GM19025 (cell line): ENCODE data around the gene NIM1K.
"Not testable (repeated sequence)": the region's sequence is repeated elsewhere in the genome, so short reads cannot be mapped to it uniquely, and the experiment has no call there.

Experiments
- ATAC-seq: cut with Tn5 transposase; IDR thresholded peaks from one replicate; pipeline ENCODE4 v1.9.1; 2021; ENCODE audit warnings: mild to moderate bottlenecking, low read depth, moderate library complexity; ENCODE audit not compliant: unreplicated experiment

The NIM1K gene

GRCh38 chr5:43225649-43226245, 33.7 kb downstream of the NIM1K start:
- no peak for ATAC-seq

GRCh38 chr5:43227655-43228054, 35.6 kb downstream of the NIM1K start:
- no peak for ATAC-seq

GRCh38 chr5:43230707-43231106, 38.7 kb downstream of the NIM1K start:
- ATAC-seq = no peak

GRCh38 chr5:43231977-43232376, 40.0 kb downstream of the NIM1K start:
- ATAC-seq = no peak

- no peak for ATAC-seq
These were observed 41.2 kb downstream of the NIM1K start for GRCh38 chr5:43232943-43233833.

- ATAC-seq = peak; percentile 66
These were observed 41.9 kb downstream of the NIM1K start for GRCh38 chr5:43233946-43234345.

GRCh38 chr5:43236653-43237355, 44.8 kb downstream of the NIM1K start:
- ATAC-seq = no peak

- ATAC-seq = no peak
These were observed 50.2 kb downstream of the NIM1K start for GRCh38 chr5:43242196-43242595.

- ATAC-seq = no peak
These were observed 51.2 kb downstream of the NIM1K start for GRCh38 chr5:43243270-43243669.

GRCh38 chr5:43244823-43245565, 53.0 kb downstream of the NIM1K start:
- peak; percentile 36 for ATAC-seq

- ATAC-seq = peak; percentile 71
These were observed 53.8 kb downstream of the NIM1K start for GRCh38 chr5:43245724-43246385.

- ATAC-seq = no peak
These were observed 59.7 kb downstream of the NIM1K start for GRCh38 chr5:43251754-43252153.

GRCh38 chr5:43255704-43256103, 63.7 kb downstream of the NIM1K start:
- no peak for ATAC-seq

GRCh38 chr5:43256261-43256966, 64.4 kb downstream of the NIM1K start:
- peak; percentile 37 for ATAC-seq

- no peak for ATAC-seq
These were observed 66.1 kb downstream of the NIM1K start for GRCh38 chr5:43258116-43258515.

- not testable (repeated sequence) for ATAC-seq
These were observed 70.2 kb downstream of the NIM1K start for GRCh38 chr5:43262269-43262668.

GRCh38 chr5:43268188-43268820, 76.3 kb downstream of the NIM1K start:
- peak; percentile 88 for ATAC-seq

- no peak for ATAC-seq
These were observed 78.6 kb downstream of the NIM1K start for GRCh38 chr5:43270645-43271044.

- ATAC-seq = no peak
These were observed 81.5 kb downstream of the NIM1K start for GRCh38 chr5:43273552-43273951.
